Measurements from ENCODE around the gene SHANK1.

DNA sequence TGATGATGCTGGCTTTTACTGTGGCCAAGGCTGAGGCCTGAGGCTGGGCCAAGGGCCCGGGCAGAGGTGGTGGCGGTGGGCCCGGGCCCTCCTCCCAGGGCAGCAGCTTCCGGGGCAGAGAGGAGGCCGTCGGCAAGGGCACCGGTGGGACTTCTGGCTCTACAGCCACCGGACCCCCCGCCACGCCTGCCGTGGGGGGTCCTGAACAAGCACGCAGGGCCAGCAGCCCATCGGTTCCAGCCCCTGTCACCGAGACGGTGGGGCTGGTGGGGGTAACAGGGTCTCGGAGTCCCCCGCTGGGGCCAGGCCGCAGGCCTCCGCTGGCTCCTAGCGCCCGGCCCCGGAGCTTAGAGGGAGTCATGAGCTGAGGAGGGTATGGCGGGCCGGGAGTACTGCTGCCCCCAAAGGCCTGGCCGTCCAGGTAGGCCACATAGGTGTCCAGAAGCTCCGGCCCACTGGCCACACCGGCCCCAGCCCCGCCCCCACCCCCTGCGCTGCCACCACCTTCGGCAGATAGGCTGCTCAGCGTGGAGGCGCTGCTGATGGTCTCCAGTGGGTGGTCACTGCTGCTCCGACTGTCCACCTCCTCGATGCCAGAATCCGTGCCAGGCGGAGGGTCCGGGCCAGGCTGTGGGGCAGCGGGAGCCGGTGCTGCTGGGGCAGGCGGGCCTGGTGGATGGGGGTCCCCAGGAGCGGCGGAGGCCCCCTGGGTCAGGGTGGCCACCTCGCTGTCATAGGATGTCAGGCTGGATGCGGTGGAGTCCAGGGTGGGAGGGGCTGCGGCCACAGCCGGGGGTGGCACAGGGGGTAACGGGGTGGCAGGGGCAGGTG is 53.0 kb downstream of the SHANK1 start:
- TF ChIP-seq CTCF (IDR thresholded peaks at IDR 0.05): no peak
- TF ChIP-seq EZH2phosphoT487 (IDR thresholded peaks at IDR 0.05): no peak
- TF ChIP-seq EZH2 (IDR thresholded peaks at IDR 0.05): no peak
